Activated CD8-positive, alpha-beta memory T cell treated with anti-CD3 and anti-CD28 coated beads, Interleukin-2, amount 10 ng/mL, durations not matched to agents 7 days and 5 days (primary cell): ENCODE measurements around the gene RPTOR. TPM values are rescaled to one million over a fixed set of nuclear protein-coding genes. Genes with fewer than 3 reads are reported as not detected.

ENCODE experiments used
- ATAC-seq: fragments of 150-1000 bp; cut with Tn5 transposase; one replicate; pipeline ENCODE4 v1.10.0; 2021; ENCODE audit warnings: moderate library complexity
- CTCF ChIA-PET: fragments of 350-600 bp; sonication (Branson Sonifier 250); formaldehyde crosslinking; loops from one replicate; lab custom pipeline; 2021; ENCODE audit warnings: antibody characterized with exemption; lab: Charles Lee
- DNase-seq: peaks from one replicate; pipeline ENCODE4 v3.0.0-alpha.2; 2020
- H3K27ac Mint-ChIP-seq: one replicate; pipeline ENCODE4 v1.8.0; 2021; ENCODE audit warnings: mild to moderate bottlenecking, mixed read lengths
- H3K27me3 Mint-ChIP-seq: one replicate; pipeline ENCODE4 v1.8.0; 2021; ENCODE audit warnings: mixed read lengths
- H3K36me3 Mint-ChIP-seq: one replicate; pipeline ENCODE4 v1.8.0; 2021; ENCODE audit warnings: mild to moderate bottlenecking, mixed read lengths
- H3K4me1 Mint-ChIP-seq: one replicate; pipeline ENCODE4 v1.8.0; 2021; ENCODE audit warnings: mixed read lengths
- H3K4me3 Mint-ChIP-seq: one replicate; pipeline ENCODE4 v1.8.0; 2021; ENCODE audit warnings: mild to moderate bottlenecking, moderate library complexity, mixed read lengths
- H3K9me3 Mint-ChIP-seq: one replicate; pipeline ENCODE4 v1.8.0; 2022; ENCODE audit warnings: low read depth, mixed read lengths
- total RNA-seq, 2 experiments: library from RNA; stranded (reverse); gene quantifications; one replicate each; pipeline ENCODE4 v1.2.3, GENCODE V29; 2021

RPTOR gene
- total RNA-seq, 2 experiments from 2014 or later, result 60.4 to 87.0 TPM

- H3K27me3 Mint-ChIP-seq, result no peaks in the 10 kb centered on the region
- DNase-seq (no peak), ATAC-seq (no peak)
- peaks cover 2% of the 10 kb centered on the region for H3K9me3 Mint-ChIP-seq
- peak overlapping the region; percentile 47 for H3K27ac Mint-ChIP-seq
- no peak overlapping the region for H3K4me3 Mint-ChIP-seq
- CTCF ChIA-PET, result interaction anchor here (0.9 to 1.6 kb wide), 4 partner anchors 17 to 46 kb away, joined by 3 to 4 read pairs (median 3); no protein-coding TSS in a partner anchor
- H3K4me1 Mint-ChIP-seq, result peaks cover 90% of the 10 kb centered on the region
- peaks cover 77% of the 10 kb centered on the region for H3K36me3 Mint-ChIP-seq
Measured at GRCh38 chr17:80851277-80851925, 306.8 kb downstream of the RPTOR start.

- ATAC-seq (no peak), DNase-seq (no peak)
- Mint-ChIP-seq H3K36me3 (peaks cover 76% of the 10 kb centered on the region), H3K4me1 (peaks cover 90% of the 10 kb centered on the region), H3K9me3 (no peaks in the 10 kb centered on the region), H3K27ac (peak overlapping the region; percentile 54), H3K27me3 (no peaks in the 10 kb centered on the region), H3K4me3 (no peak overlapping the region)
- CTCF ChIA-PET, result interaction anchor here (0.7 to 1.4 kb wide), 2 partner anchors 25 to 135 kb away, joined by 3 read pairs; no protein-coding TSS in a partner anchor
Measured at GRCh38 chr17:80852476-80853015, 307.9 kb downstream of the RPTOR start.

- Mint-ChIP-seq H3K36me3 (peaks cover 78% of the 10 kb centered on the region), H3K27ac (peak overlapping the region; percentile 54), H3K4me3 (no peak overlapping the region), H3K27me3 (no peaks in the 10 kb centered on the region), H3K4me1 (peaks cover 90% of the 10 kb centered on the region), H3K9me3 (no peaks in the 10 kb centered on the region)
- no peak for DNase-seq
- CTCF ChIA-PET, result interaction anchor here (0.7 to 1.4 kb wide), 2 partner anchors 24 to 135 kb away, joined by 3 read pairs; no protein-coding TSS in a partner anchor
- no peak for ATAC-seq
Measured at GRCh38 chr17:80853076-80853475, 308.4 kb downstream of the RPTOR start.

GRCh38 chr17:80854220-80854619 is 309.6 kb downstream of the RPTOR start:
- ATAC-seq, result no peak
- Mint-ChIP-seq H3K4me1 (peaks cover 90% of the 10 kb centered on the region), H3K27me3 (no peaks in the 10 kb centered on the region), H3K9me3 (no peaks in the 10 kb centered on the region), H3K4me3 (no peak overlapping the region), H3K27ac (peak overlapping the region; percentile 99), H3K36me3 (peaks cover 76% of the 10 kb centered on the region)
- DNase-seq, result no peak
- CTCF ChIA-PET, result interaction anchor here (0.9 to 3.9 kb wide), 4 partner anchors 12 to 35 kb away, joined by 3 to 20 read pairs (median 3); no protein-coding TSS in a partner anchor

DNA sequence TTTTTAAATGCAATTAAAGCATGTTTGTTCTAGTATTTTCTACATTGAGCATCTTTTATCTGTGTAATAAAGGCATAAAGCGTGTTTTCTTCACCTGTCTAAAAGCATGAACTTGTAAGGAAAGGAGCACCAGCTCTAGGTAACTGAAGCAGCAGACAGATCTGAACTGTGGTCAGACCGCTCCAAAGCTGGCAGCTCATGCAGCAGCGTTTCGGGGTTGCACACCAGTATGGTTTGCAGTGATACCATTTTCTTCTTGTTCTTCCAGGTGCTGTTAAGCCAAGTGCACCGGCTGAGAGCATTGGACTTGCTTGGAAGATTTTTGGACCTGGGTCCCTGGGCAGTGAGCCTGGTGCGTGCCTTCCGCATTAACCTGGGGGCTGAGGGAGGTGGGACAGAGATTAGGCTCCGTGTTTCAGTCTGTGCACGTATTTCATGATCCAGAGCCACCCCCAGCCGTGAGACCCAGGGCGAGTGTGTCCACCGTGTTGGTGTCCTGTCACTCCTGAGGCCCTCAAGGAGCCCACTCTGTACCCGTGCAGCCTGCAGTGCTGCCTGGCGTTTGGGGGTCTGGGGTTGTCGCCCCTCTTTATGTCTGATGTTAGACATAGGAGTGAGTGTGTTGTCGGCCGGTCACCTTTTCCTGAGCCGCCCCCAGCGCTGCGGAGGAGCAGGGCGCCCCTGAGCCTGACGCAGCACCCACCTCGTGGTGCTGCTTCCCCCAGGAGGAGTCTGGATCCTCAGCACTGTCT is 310.7 kb downstream of the RPTOR start:
- ATAC-seq (no peak), DNase-seq (no peak)
- Mint-ChIP-seq H3K9me3 (no peaks in the 10 kb centered on the region), H3K27ac (peak overlapping the region; percentile 99), H3K27me3 (no peaks in the 10 kb centered on the region), H3K36me3 (peaks cover 73% of the 10 kb centered on the region), H3K4me1 (peaks cover 90% of the 10 kb centered on the region), H3K4me3 (no peak overlapping the region)
- CTCF ChIA-PET, result interaction anchor here (1.3 to 3.9 kb wide), 5 partner anchors 11 to 43 kb away, joined by 3 to 20 read pairs (median 9); no protein-coding TSS in a partner anchor

- Mint-ChIP-seq H3K27me3 (no peaks in the 10 kb centered on the region), H3K4me1 (peaks cover 91% of the 10 kb centered on the region), H3K36me3 (peaks cover 76% of the 10 kb centered on the region), H3K9me3 (no peaks in the 10 kb centered on the region), H3K4me3 (peak overlapping the region; percentile 40), H3K27ac (peak overlapping the region; percentile 99)
- CTCF ChIA-PET, result interaction anchor here (0.8 to 3.9 kb wide), 14 partner anchors 9 to 101 kb away, joined by 3 to 20 read pairs (median 6); no protein-coding TSS in a partner anchor
- peak; percentile 98 for DNase-seq
- ATAC-seq, result peak; percentile 98
Measured at GRCh38 chr17:80855948-80856862, 311.6 kb downstream of the RPTOR start.

DNA sequence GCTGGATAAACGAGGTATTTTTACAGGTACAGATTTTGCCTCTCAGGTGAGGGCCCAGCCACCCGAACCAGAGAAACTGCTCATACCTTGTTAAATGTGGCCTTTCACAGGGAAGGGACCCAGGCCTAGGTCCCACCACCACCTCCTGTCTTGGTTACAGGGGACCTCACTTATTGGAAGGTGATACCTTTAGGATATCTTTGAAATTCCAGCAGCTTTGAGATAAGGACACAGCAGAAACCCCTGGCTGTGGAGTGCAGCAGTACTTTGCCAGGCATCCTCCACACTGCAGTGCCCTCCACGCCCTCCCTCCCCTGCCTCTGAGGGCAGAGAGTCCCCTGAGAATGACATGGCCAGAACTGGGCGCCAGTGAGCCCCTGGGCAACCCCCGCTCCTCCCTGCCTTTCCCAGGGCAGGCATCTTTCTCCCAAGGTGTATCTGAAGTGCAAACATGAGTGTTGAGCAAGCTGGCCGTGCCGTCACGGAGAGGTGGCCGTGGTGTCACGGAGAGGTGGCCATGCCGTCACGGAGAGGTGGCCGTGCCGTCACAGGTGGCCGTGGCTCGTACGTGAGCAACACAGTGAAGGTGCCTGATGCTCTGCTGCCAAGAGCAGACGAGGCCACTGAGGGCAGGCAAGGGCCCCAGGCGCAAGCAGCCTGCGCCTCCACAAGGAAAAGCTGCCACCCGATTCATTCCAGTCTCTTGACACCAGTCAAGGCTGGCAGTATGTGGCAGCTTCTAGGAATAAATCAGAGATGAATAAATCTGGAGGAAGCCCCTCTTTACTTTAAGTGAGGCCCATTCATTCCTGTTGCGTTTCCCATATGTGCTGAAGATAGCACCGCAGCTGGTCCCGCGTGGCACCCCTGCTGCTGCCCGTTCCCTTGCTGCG is 312.5 kb downstream of the RPTOR start:
- Mint-ChIP-seq H3K27ac (peak overlapping the region; percentile 99), H3K4me1 (peaks cover 93% of the 10 kb centered on the region), H3K27me3 (no peaks in the 10 kb centered on the region), H3K9me3 (no peaks in the 10 kb centered on the region), H3K4me3 (peak overlapping the region; percentile 40), H3K36me3 (peaks cover 80% of the 10 kb centered on the region)
- DNase-seq (no peak), ATAC-seq (peak; percentile 38)
- CTCF ChIA-PET, result interaction anchor here (0.8 to 3.9 kb wide), 16 partner anchors 9 to 102 kb away, joined by 3 to 20 read pairs (median 6); no protein-coding TSS in a partner anchor

DNA sequence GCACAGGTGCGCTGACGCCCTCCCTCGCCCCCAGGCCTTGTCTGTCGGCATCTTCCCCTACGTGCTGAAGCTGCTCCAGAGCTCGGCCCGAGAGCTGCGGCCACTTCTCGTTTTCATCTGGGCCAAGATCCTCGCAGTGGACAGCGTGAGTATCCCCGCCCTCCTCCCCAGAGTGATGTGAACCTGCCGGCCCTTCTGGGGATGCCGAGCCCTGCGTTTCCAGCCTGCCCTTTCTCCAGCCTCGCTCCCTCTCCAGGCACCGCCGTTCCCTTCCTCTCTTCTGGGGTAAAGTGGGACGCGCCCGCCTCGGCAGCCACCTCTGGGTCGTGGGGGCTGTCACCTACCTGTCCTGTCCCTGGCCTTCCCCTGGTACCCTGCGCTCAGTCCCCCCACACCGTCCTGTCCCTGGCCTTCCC is 313.1 kb downstream of the RPTOR start:
- Mint-ChIP-seq H3K9me3 (no peaks in the 10 kb centered on the region), H3K4me1 (peaks cover 93% of the 10 kb centered on the region), H3K36me3 (peaks cover 81% of the 10 kb centered on the region), H3K4me3 (no peak overlapping the region), H3K27ac (peak overlapping the region; percentile 99), H3K27me3 (no peaks in the 10 kb centered on the region)
- DNase-seq (no peak), ATAC-seq (no peak)
- CTCF ChIA-PET, result interaction anchor here (0.8 to 3.9 kb wide), 5 partner anchors 8 to 102 kb away, joined by 3 to 20 read pairs (median 6); no protein-coding TSS in a partner anchor

DNA sequence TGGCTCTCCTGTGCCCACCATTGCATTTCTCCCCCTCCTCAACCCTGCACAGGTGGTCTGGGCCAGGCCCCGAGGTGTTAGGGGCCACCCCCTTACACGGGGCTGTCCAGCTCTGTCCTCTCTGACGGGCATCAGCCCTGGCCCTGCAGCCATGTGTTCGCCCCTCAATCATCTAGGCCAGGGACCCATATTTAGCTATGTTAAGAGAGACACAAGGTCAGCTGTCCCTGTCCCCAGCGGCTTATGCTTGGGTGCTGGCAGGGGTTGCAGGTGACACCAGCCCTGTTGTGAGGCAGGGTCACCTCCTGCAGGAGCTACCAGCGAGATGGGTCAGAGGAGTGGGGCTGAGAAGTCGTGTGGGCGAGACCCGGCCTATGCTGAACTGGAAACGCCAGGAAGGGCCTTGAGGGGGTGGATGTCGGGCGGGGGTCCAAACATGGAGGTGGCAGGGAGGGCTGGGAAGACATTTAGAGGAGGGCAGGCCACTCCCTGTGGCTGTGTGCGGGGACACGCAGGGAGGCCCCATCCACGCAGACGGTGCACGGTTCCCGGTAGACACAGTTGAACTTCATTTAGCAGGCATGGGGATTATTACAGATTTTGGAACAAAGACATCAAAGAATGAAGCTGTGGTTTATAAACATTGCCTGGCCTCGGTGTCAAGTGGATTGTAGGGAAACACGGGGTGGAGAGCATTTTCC is 313.8 kb downstream of the RPTOR start:
- H3K9me3 Mint-ChIP-seq, result peaks cover 3% of the 10 kb centered on the region
- peak overlapping the region; percentile 99 for H3K27ac Mint-ChIP-seq
- peaks cover 94% of the 10 kb centered on the region for H3K4me1 Mint-ChIP-seq
- peaks cover 81% of the 10 kb centered on the region for H3K36me3 Mint-ChIP-seq
- CTCF ChIA-PET, result interaction anchor here (1.1 to 2.3 kb wide), 7 partner anchors 16 to 102 kb away, joined by 3 to 6 read pairs (median 4); no protein-coding TSS in a partner anchor
- no peak overlapping the region for H3K4me3 Mint-ChIP-seq
- ATAC-seq (no peak), DNase-seq (no peak)
- H3K27me3 Mint-ChIP-seq, result no peaks in the 10 kb centered on the region

DNA sequence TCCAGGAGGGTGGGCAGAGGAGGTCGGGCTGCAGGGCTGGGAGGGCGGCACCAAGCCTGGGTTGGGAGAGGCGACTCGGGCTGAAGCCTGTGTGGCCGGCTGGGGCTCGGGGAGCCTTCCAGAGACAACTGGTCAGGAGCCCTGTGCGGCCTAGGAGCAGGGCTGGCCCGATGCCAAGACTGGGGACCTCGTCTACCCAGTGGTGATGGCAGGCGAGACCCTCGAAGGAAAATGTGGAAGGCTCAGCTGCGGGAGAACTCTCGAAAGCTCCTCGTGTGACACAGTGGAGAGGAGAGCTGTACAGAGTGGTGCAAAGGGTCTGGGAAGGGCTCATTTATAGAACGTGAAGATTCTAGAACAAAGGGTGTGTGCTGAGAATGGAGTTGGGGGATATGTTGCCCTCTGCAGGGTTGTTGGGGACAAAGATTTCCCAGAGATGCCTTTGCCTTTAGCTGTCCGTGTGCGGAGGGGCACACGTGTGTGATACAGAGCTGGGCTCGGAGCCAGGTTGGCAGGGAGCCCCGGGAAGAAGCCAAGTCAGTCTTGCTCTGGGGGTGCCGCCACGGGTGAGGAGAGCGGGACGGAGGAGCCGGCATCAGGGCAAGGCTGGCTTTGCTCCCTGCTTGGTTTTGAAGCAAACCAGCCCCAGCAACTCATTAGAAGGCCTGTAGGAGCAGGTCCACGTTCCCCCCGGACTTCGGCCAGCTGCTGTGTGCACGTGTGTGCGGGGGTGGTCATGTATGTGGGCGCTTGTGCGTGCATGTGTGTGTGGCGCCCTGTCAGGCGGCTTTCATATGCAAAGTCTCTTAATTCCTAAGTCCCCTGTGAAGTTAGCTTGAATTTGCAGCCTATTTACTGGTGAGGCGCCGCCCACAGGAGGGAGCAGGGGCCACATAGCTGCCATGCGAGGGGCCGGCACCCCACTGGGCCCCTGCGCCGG is 314.6 kb downstream of the RPTOR start:
- no peaks in the 10 kb centered on the region for H3K27me3 Mint-ChIP-seq
- H3K4me3 Mint-ChIP-seq, result no peak overlapping the region
- H3K27ac Mint-ChIP-seq, result peak overlapping the region; percentile 99
- ATAC-seq (no peak), DNase-seq (no peak)
- H3K9me3 Mint-ChIP-seq, result peaks cover 5% of the 10 kb centered on the region
- CTCF ChIA-PET, result interaction anchor here (0.6 to 2.3 kb wide), 11 partner anchors 9 to 84 kb away, joined by 3 to 10 read pairs (median 4); no protein-coding TSS in a partner anchor
- peaks cover 98% of the 10 kb centered on the region for H3K4me1 Mint-ChIP-seq
- H3K36me3 Mint-ChIP-seq, result peaks cover 84% of the 10 kb centered on the region
